OCI-LY1 (cell line): ENCODE measurements around the gene DGKD.

Experiments used
- H2AFZ ChIP-seq: fragments of 200-600 bp; sonication (generic), shearing (Covaris generic); 2 replicates; pipeline ENCODE4 v1.6.0; 2014; ENCODE audit warnings: antibody characterized with exemption, mild to moderate bottlenecking, low read length
- H3F3A ChIP-seq: fragments of 200-600 bp; sonication (generic), shearing (Covaris generic); 2 replicates; pipeline ENCODE4 v1.6.0; 2014; ENCODE audit warnings: mild to moderate bottlenecking, antibody characterized with exemption, low read length, moderate library complexity; ENCODE audit not compliant: insufficient read depth
- H3K27ac ChIP-seq: fragments of 200-600 bp; sonication (generic); 2 replicates; pipeline ENCODE4 v1.5.1; 2014; ENCODE audit warnings: low read length, mixed run types, mild to moderate bottlenecking, low read depth; ENCODE audit not compliant: poor library complexity, severe bottlenecking
- H3K27me3 ChIP-seq: fragments of 200-600 bp; sonication (generic); 2 replicates; pipeline ENCODE4 v1.6.0; 2014; ENCODE audit warnings: antibody characterized with exemption, mild to moderate bottlenecking, low read length, moderate library complexity; ENCODE audit not compliant: insufficient read depth
- H3K36me3 ChIP-seq: fragments of 200-600 bp; sonication (generic); 2 replicates; pipeline ENCODE4 v1.6.1; 2014; ENCODE audit warnings: mild to moderate bottlenecking, antibody characterized with exemption, low read length, moderate library complexity, mixed read lengths; ENCODE audit not compliant: insufficient read depth
- H3K4me1 ChIP-seq: fragments of 200-600 bp; sonication (generic); 2 replicates; pipeline ENCODE4 v1.5.1; 2014; ENCODE audit warnings: mild to moderate bottlenecking, low read length, moderate library complexity; ENCODE audit not compliant: insufficient read depth, severe bottlenecking
- H3K4me2 ChIP-seq: fragments of 200-600 bp; sonication (generic), shearing (Covaris generic); 2 replicates; pipeline ENCODE4 v1.6.1; 2014; ENCODE audit warnings: low read length
- H3K4me3 ChIP-seq: fragments of 200-600 bp; sonication (generic); 2 replicates; pipeline ENCODE4 v1.5.1; 2014; ENCODE audit warnings: low read length, low read depth, mild to moderate bottlenecking, mixed read lengths; ENCODE audit not compliant: poor library complexity, severe bottlenecking
- H3K79me2 ChIP-seq: fragments of 200-600 bp; shearing (Covaris generic); 2 replicates; pipeline ENCODE4 v1.6.1; 2016; ENCODE audit warnings: mixed run types, low read length, mixed read lengths; ENCODE audit not compliant: insufficient read depth
- H3K9ac ChIP-seq: fragments of 200-600 bp; sonication (generic), shearing (Covaris generic); 2 replicates; pipeline ENCODE4 v1.6.1; 2014; ENCODE audit warnings: mild to moderate bottlenecking, low read length, mixed read lengths
- H3K9me2 ChIP-seq: fragments of 200-600 bp; sonication (generic), shearing (Covaris generic); 2 replicates; pipeline ENCODE4 v1.6.1; 2014; ENCODE audit warnings: low read depth, mild to moderate bottlenecking, low read length, mixed read lengths
- H3K9me3 ChIP-seq: fragments of 200-600 bp; shearing (Covaris generic); 2 replicates; pipeline ENCODE4 v1.6.1; 2014; ENCODE audit warnings: low read length, mixed read lengths
- H4K20me1 ChIP-seq: fragments of 200-600 bp; sonication (generic), shearing (Covaris generic); 2 replicates; pipeline ENCODE4 v1.6.0; 2016; ENCODE audit warnings: mild to moderate bottlenecking, low read length; ENCODE audit not compliant: insufficient read depth
- CTCF ChIP-seq: fragments of 200-600 bp; sonication (generic), shearing (Covaris generic); IDR thresholded peaks from 2 replicates; pipeline ENCODE4 v1.5.1; 2017; ENCODE audit warnings: mild to moderate bottlenecking, antibody characterized with exemption, low read length, moderate library complexity, mixed read lengths
- EZH2 ChIP-seq: fragments of 200-600 bp; sonication (generic), shearing (Covaris generic); IDR thresholded peaks from 2 replicates; pipeline ENCODE4 v1.8.0; 2017; ENCODE audit warnings: borderline replicate concordance, mixed run types, mild to moderate bottlenecking, antibody characterized with exemption, low read length, moderate library complexity, mixed read lengths

Gene DGKD

DNA sequence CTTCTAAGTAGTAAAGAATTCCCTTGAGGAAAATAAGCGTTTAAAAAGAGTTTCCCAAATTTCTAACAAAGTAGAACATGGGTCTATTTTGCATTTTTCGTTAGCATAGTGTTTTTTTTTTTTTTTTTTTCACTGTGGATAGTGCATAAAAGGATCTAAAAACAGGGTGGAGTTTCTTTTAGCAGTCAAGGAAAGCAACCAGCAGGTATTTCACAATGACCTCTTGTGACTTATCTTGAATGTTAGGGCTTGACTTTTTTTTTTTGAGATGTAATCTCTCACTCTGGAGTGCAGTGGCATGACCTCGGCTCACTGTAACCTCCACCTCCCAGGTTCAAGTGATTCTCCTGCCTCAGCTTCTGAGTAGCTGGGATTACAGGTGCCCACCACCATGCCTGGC, 14.9 kb upstream of the DGKD start:
- Histone ChIP-seq H3K79me2 (no peaks in the 10 kb centered on the region), H3F3A (no peaks in the 10 kb centered on the region), H4K20me1 (no peaks in the 10 kb centered on the region), H3K9me2 (no peaks in the 10 kb centered on the region), H3K27me3 (peaks cover 8% of the 10 kb centered on the region; the same call in 1 of the 2 replicates), H3K9me3 (no peaks in the 10 kb centered on the region), H2AFZ (no peak overlapping the region), H3K4me3 (no peak overlapping the region), H3K27ac (no peak overlapping the region), H3K4me1 (no peaks in the 10 kb centered on the region), H3K36me3 (no peaks in the 10 kb centered on the region), H3K9ac (no peak overlapping the region), H3K4me2 (no peak overlapping the region)
- TF ChIP-seq EZH2 (no peak), CTCF (no peak)

DNA sequence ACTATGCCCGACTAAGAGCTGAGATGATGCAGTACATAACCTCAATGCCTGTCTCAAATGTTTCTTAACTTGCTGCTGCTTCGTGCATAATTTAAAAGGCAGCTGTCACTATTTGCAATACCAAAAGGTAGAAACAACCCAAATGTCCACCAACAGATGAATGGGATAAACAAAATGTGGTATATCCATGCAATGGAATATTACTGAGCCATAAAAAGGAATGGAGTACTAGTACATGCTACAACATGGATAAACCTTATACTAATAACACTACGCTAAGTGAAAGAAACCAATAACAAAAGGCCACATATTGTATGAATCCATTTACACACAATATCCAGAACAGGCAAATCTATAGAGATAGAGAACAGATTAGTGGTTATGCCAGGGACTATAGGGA, 13.0 kb upstream of the DGKD start:
- Histone ChIP-seq H3K9me2 (no peaks in the 10 kb centered on the region), H2AFZ (no peak overlapping the region), H4K20me1 (no peaks in the 10 kb centered on the region), H3K4me3 (no peak overlapping the region), H3K36me3 (no peaks in the 10 kb centered on the region), H3K9me3 (no peaks in the 10 kb centered on the region), H3K79me2 (no peaks in the 10 kb centered on the region), H3K27ac (no peak overlapping the region), H3F3A (no peaks in the 10 kb centered on the region), H3K9ac (no peak overlapping the region), H3K27me3 (peaks cover 3% of the 10 kb centered on the region; the same call in 1 of the 2 replicates), H3K4me2 (no peak overlapping the region), H3K4me1 (no peaks in the 10 kb centered on the region)
- TF ChIP-seq CTCF (no peak), EZH2 (no peak)

- no peak overlapping the region for H3K4me2 ChIP-seq
- H3K9me3 ChIP-seq, result no peaks in the 10 kb centered on the region
- no peak overlapping the region for H3K27ac ChIP-seq
- H3K36me3 ChIP-seq, result no peaks in the 10 kb centered on the region
- no peak overlapping the region for H3K9ac ChIP-seq
- TF ChIP-seq CTCF (no peak), EZH2 (no peak)
- no peaks in the 10 kb centered on the region for H3K9me2 ChIP-seq
- H3F3A ChIP-seq, result no peaks in the 10 kb centered on the region
- no peaks in the 10 kb centered on the region for H4K20me1 ChIP-seq
- H3K27me3 ChIP-seq, result peaks cover 3% of the 10 kb centered on the region; the same call in 1 of the 2 replicates
- no peaks in the 10 kb centered on the region for H3K4me1 ChIP-seq
- H3K79me2 ChIP-seq, result no peaks in the 10 kb centered on the region
- H2AFZ ChIP-seq, result no peak overlapping the region
- H3K4me3 ChIP-seq, result no peak overlapping the region
Measured at GRCh38 chr2:233342301-233342700, 12.0 kb upstream of the DGKD start.
